ENCODE data around the gene PCDH9.

The PCDH9 gene

GRCh38 chr13:67106502-67107057 is 123.6 kb downstream of the PCDH9 start:
- H3K9ac ChIP-seq (ENCODE audit: low read length) = no peak overlapping the region
- H3K4me2 ChIP-seq (ENCODE audit: low read depth, low read length, poor library complexity, severe bottlenecking) = no peak overlapping the region
- no peaks in the 10 kb centered on the region for H3K27me3 ChIP-seq (ENCODE audit: low read length)
- H3F3A ChIP-seq (ENCODE audit: insufficient read depth) = no peaks in the 10 kb centered on the region
- no peaks in the 10 kb centered on the region for H3K36me3 ChIP-seq (ENCODE audit: low read length)
- no peaks in the 10 kb centered on the region for H3K9me2 ChIP-seq (replicated peaks; ENCODE audit: insufficient read depth, low read length)
- H4K20me1 ChIP-seq (ENCODE audit: low read depth, low read length) = no peaks in the 10 kb centered on the region
- H3K4me3 ChIP-seq (ENCODE audit: insufficient read depth, low read length, poor library complexity, severe bottlenecking) = no peak overlapping the region
- H3K79me2 ChIP-seq (ENCODE audit: insufficient read depth, low read length) = no peaks in the 10 kb centered on the region
- H2AFZ ChIP-seq (ENCODE audit: low read depth, low read length, severe bottlenecking) = no peak overlapping the region
- no peak overlapping the region for H3K27ac ChIP-seq (ENCODE audit: low read depth, low read length)
- peaks cover 17% of the 10 kb centered on the region; the same call in 1 of the 2 replicates for H3K9me3 ChIP-seq (ENCODE audit: insufficient read depth, low read length)
- TF ChIP-seq CTCF (IDR thresholded peaks at IDR 0.05; ENCODE audit: insufficient read depth, low read length, poor library complexity, severe bottlenecking) (no peak), EZH2phosphoT487 (conservative IDR thresholded peaks at IDR 0.05; ENCODE audit: low read length) (no peak)

GRCh38 chr13:67101730-67102467 is 128.2 kb downstream of the PCDH9 start:
- Histone ChIP-seq H4K20me1 (ENCODE audit: low read depth, low read length) (no peaks in the 10 kb centered on the region), H2AFZ (ENCODE audit: low read depth, low read length, severe bottlenecking) (no peak overlapping the region), H3K36me3 (ENCODE audit: low read length) (no peaks in the 10 kb centered on the region), H3K9ac (ENCODE audit: low read length) (no peak overlapping the region), H3K79me2 (ENCODE audit: insufficient read depth, low read length) (no peaks in the 10 kb centered on the region), H3F3A (ENCODE audit: insufficient read depth) (no peaks in the 10 kb centered on the region), H3K9me3 (ENCODE audit: insufficient read depth, low read length) (peaks cover 7% of the 10 kb centered on the region; the same call in 1 of the 2 replicates), H3K27me3 (ENCODE audit: low read length) (no peaks in the 10 kb centered on the region), H3K27ac (ENCODE audit: low read depth, low read length) (no peak overlapping the region), H3K4me2 (ENCODE audit: low read depth, low read length, poor library complexity, severe bottlenecking) (no peak overlapping the region), H3K9me2 (replicated peaks; ENCODE audit: insufficient read depth, low read length) (no peaks in the 10 kb centered on the region), H3K4me3 (ENCODE audit: insufficient read depth, low read length, poor library complexity, severe bottlenecking) (no peak overlapping the region)
- TF ChIP-seq EZH2phosphoT487 (conservative IDR thresholded peaks at IDR 0.05; ENCODE audit: low read length) = no peak
- TF ChIP-seq CTCF (IDR thresholded peaks at IDR 0.05; ENCODE audit: insufficient read depth, low read length, poor library complexity, severe bottlenecking) = no peak

- Histone ChIP-seq H3K9ac (ENCODE audit: low read length) (no peak overlapping the region), H3K27me3 (ENCODE audit: low read length) (no peaks in the 10 kb centered on the region), H3K27ac (ENCODE audit: low read depth, low read length) (no peak overlapping the region), H3K9me2 (replicated peaks; ENCODE audit: insufficient read depth, low read length) (no peaks in the 10 kb centered on the region), H3K36me3 (ENCODE audit: low read length) (no peaks in the 10 kb centered on the region), H3K9me3 (ENCODE audit: insufficient read depth, low read length) (no peaks in the 10 kb centered on the region), H2AFZ (ENCODE audit: low read depth, low read length, severe bottlenecking) (no peak overlapping the region), H3K4me2 (ENCODE audit: low read depth, low read length, poor library complexity, severe bottlenecking) (no peak overlapping the region), H3K4me3 (ENCODE audit: insufficient read depth, low read length, poor library complexity, severe bottlenecking) (no peak overlapping the region), H3K79me2 (ENCODE audit: insufficient read depth, low read length) (no peaks in the 10 kb centered on the region), H4K20me1 (ENCODE audit: low read depth, low read length) (no peaks in the 10 kb centered on the region), H3F3A (ENCODE audit: insufficient read depth) (no peaks in the 10 kb centered on the region)
- TF ChIP-seq EZH2phosphoT487 (conservative IDR thresholded peaks at IDR 0.05; ENCODE audit: low read length) (no peak), CTCF (IDR thresholded peaks at IDR 0.05; ENCODE audit: insufficient read depth, low read length, poor library complexity, severe bottlenecking) (no peak)
These were observed 129.4 kb downstream of the PCDH9 start for GRCh38 chr13:67100730-67101129.

Data from SU-DHL-6 (cell line).